DOHH2 (cell line): ENCODE results near the gene MPHOSPH9.

Source experiments
- H3F3A ChIP-seq: fragments of 200-600 bp; sonication (generic), shearing (Covaris generic); 2 replicates; pipeline ENCODE4 v1.6.0; 2016; ENCODE audit warnings: antibody characterized with exemption, mild to moderate bottlenecking; ENCODE audit not compliant: control insufficient read depth, insufficient read depth
- H3K27ac ChIP-seq: fragments of 200-600 bp; sonication (generic); 2 replicates; pipeline ENCODE4 v1.5.1; 2014; ENCODE audit warnings: low read depth, mild to moderate bottlenecking, low read length, moderate library complexity
- H3K27me3 ChIP-seq: fragments of 200-600 bp; sonication (generic); 2 replicates; pipeline ENCODE4 v1.6.1; 2014; ENCODE audit warnings: mild to moderate bottlenecking, low read length, mixed read lengths; ENCODE audit not compliant: control insufficient read depth
- H3K36me3 ChIP-seq: fragments of 200-600 bp; sonication (generic); 2 replicates; pipeline ENCODE4 v1.6.1; 2014; ENCODE audit warnings: mild to moderate bottlenecking, low read length, moderate library complexity, mixed read lengths; ENCODE audit not compliant: control insufficient read depth
- H3K4me1 ChIP-seq: fragments of 200-600 bp; sonication (generic); 2 replicates; pipeline ENCODE4 v1.6.1; 2014; ENCODE audit warnings: mild to moderate bottlenecking, low read length, mixed read lengths; ENCODE audit not compliant: control insufficient read depth
- H3K4me2 ChIP-seq: fragments of 200-600 bp; sonication (generic); 2 replicates; pipeline ENCODE4 v1.6.0; 2014; ENCODE audit warnings: mild to moderate bottlenecking, low read length, moderate library complexity
- H3K4me3 ChIP-seq: fragments of 200-600 bp; sonication (generic); 2 replicates; pipeline ENCODE4 v1.5.1; 2014; ENCODE audit warnings: mild to moderate bottlenecking, low read length, mixed read lengths
- H3K79me2 ChIP-seq: fragments of 200-600 bp; sonication (generic); 2 replicates; pipeline ENCODE4 v1.6.1; 2014; ENCODE audit warnings: mild to moderate bottlenecking, low read length, mixed read lengths; ENCODE audit not compliant: control insufficient read depth
- H3K9me2 ChIP-seq: fragments of 200-600 bp; sonication (generic); replicated peaks from 2 replicates; pipeline ENCODE4 v1.6.1; 2014; ENCODE audit warnings: mild to moderate bottlenecking, low read length, mixed read lengths; ENCODE audit not compliant: control insufficient read depth
- H3K9me3 ChIP-seq: fragments of 200-600 bp; sonication (generic); 2 replicates; pipeline ENCODE4 v1.6.1; 2014; ENCODE audit warnings: antibody characterized with exemption, low read length, mixed read lengths; ENCODE audit not compliant: control insufficient read depth, insufficient read depth
- H4K20me1 ChIP-seq: fragments of 200-600 bp; sonication (generic); 2 replicates; pipeline ENCODE4 v1.6.0; 2014; ENCODE audit warnings: low read depth, mild to moderate bottlenecking, antibody characterized with exemption, low read length, moderate library complexity; ENCODE audit not compliant: control insufficient read depth, insufficient read depth
- CTCF ChIP-seq: fragments of 200-600 bp; sonication (generic); IDR thresholded peaks from one replicate; pipeline ENCODE4 v1.5.1; 2014; ENCODE audit warnings: antibody characterized with exemption, mild to moderate bottlenecking, low read depth, low read length; ENCODE audit not compliant: poor library complexity, severe bottlenecking
- EZH2phosphoT487 ChIP-seq: fragments of 200-600 bp; sonication (generic); IDR thresholded peaks from 2 replicates; pipeline ENCODE4 v1.6.1; 2017; ENCODE audit warnings: borderline replicate concordance, mild to moderate bottlenecking, antibody characterized with exemption, low read length, moderate library complexity, mixed read lengths

MPHOSPH9 gene

GRCh38 chr12:123160801-123161487 is 72.0 kb downstream of the MPHOSPH9 start:
- Histone ChIP-seq H3K9me3 (no peaks in the 10 kb centered on the region), H3K27ac (no peak overlapping the region), H3K4me1 (peaks cover 3% of the 10 kb centered on the region; the same call in 1 of the 2 replicates), H4K20me1 (no peaks in the 10 kb centered on the region), H3K4me3 (no peak overlapping the region), H3K27me3 (no peaks in the 10 kb centered on the region), H3K79me2 (no peaks in the 10 kb centered on the region), H3K4me2 (no peak overlapping the region), H3F3A (no peaks in the 10 kb centered on the region), H3K36me3 (peaks cover 73% of the 10 kb centered on the region), H3K9me2 (no peaks in the 10 kb centered on the region)
- TF ChIP-seq CTCF (no peak), EZH2phosphoT487 (no peak)

- Histone ChIP-seq H3K4me1 (peaks cover 7% of the 10 kb centered on the region; the same call in 1 of the 2 replicates), H3K9me3 (no peaks in the 10 kb centered on the region), H3K4me2 (no peak overlapping the region), H3K36me3 (peaks cover 22% of the 10 kb centered on the region), H3K27me3 (peaks cover 23% of the 10 kb centered on the region), H3K27ac (no peak overlapping the region), H4K20me1 (peaks cover 9% of the 10 kb centered on the region; the same call in 1 of the 2 replicates), H3K9me2 (no peaks in the 10 kb centered on the region), H3K4me3 (no peak overlapping the region), H3F3A (peaks cover 19% of the 10 kb centered on the region), H3K79me2 (no peaks in the 10 kb centered on the region)
- TF ChIP-seq CTCF (no peak), EZH2phosphoT487 (no peak)
These were observed 79.0 kb downstream of the MPHOSPH9 start for GRCh38 chr12:123153906-123154305.

GRCh38 chr12:123152833-123153232 is 80.1 kb downstream of the MPHOSPH9 start:
- TF ChIP-seq EZH2phosphoT487 (no peak), CTCF (no peak)

More at GRCh38 chr12:123152833-123153232, 80.1 kb downstream of the MPHOSPH9 start:
- Histone ChIP-seq H3K27me3 (peaks cover 32% of the 10 kb centered on the region), H3K4me1 (peaks cover 7% of the 10 kb centered on the region; the same call in 1 of the 2 replicates), H3K4me2 (no peak overlapping the region), H3K4me3 (no peak overlapping the region), H3K9me3 (no peaks in the 10 kb centered on the region), H3K36me3 (peaks cover 22% of the 10 kb centered on the region), H3K79me2 (no peaks in the 10 kb centered on the region), H3K9me2 (no peaks in the 10 kb centered on the region), H3F3A (peaks cover 19% of the 10 kb centered on the region), H4K20me1 (peaks cover 9% of the 10 kb centered on the region; the same call in 1 of the 2 replicates), H3K27ac (no peak overlapping the region)
